Activated effector memory CD4-positive, alpha-beta T cell treated with Interleukin-2 at 50 U/mL for 16 hours (primary cell): ENCODE measurements around the gene C10orf90.

Experiments used
- DNase-seq: peaks from one replicate; pipeline ENCODE4 v3.0.0-alpha.2; 2020

The C10orf90 gene, protein sequence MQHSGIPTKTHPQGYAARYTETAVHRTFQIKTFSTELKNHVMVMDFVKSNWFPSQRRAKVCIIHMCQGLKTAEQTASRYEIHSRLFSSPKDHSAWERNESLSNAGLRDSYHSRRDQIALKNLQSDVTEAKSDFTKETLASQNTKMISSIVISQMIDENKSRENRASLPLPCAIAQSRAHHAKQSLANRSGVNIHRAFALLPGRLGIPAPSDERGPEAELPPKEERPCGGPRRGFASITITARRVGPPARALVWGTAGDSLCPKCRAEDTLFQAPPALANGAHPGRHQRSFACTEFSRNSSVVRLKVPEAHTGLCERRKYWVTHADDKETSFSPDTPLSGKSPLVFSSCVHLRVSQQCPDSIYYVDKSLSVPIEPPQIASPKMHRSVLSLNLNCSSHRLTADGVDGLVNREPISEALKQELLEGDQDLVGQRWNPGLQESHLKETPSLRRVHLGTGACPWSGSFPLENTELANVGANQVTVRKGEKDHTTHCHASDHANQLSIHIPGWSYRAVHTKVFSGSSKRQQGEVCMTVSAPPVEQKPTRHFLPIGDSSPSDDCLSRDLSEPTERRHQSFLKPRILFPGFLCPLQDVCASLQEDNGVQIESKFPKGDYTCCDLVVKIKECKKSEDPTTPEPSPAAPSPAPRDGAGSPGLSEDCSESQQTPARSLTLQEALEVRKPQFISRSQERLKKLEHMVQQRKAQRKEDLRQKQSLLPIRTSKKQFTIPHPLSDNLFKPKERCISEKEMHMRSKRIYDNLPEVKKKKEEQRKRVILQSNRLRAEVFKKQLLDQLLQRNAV

DNA sequence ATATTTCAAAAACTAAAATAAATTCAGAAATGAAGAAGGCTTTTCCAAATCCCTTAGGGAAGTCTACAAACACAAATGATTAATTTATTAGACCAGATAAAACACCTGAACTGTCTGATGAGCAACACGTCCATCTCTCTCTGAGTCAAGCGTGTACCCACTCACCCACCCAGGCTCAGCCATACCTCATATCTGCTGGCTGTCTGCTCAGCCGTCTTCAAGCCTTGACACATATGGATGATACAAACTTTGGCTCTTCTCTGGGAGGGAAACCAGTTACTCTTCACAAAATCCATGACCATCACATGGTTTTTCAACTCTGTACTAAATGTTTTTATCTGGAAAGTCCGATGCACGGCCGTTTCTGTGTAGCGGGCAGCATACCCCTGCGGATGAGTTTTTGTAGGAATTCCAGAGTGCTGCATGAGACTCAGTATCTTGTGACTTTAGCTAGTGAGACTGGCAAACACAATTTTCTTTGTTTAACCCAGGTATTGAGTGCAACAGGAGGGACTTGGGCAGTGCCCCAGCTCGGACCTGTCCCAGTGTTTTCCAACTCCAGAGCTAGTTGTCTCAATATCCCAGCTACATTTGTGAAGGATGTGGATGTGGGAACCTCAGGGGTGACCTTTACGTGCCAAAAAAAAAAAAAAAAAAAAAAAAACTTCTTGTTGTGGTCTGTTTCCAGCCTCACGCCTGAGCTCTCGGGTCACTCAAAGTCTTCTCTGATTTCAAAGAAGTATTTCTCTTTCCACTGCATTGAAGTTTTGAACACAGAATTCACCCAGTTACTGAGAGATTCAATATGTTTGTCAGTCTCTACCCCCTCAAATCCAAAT lies at the start of gene C10orf90:
TSS of gene C10orf90 (minus strand) at position 638 of the 839 bp plus-strand sequence. CDS start at position 425, 213 bp downstream.
- no peak for DNase-seq

DNA sequence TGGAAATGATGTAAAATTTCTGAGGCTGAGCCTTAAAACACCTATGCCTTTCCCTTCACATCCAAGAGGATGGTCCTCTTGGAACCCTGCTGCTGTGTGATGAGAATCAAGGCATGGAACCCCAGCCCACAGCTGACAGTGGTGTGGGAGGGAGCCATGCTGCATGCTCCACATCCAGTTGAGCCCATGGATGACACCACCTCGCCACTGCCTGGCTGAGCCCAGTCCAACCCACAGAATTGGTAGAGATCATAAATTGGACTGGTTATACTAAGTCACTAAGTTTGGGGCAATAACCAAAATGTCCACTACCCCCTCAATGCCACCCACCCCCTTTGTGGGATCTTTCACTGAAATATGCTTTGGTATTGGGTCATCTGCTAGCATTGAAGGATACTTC lies 45.9 kb upstream of the C10orf90 start:
- DNase-seq: no peak

DNA sequence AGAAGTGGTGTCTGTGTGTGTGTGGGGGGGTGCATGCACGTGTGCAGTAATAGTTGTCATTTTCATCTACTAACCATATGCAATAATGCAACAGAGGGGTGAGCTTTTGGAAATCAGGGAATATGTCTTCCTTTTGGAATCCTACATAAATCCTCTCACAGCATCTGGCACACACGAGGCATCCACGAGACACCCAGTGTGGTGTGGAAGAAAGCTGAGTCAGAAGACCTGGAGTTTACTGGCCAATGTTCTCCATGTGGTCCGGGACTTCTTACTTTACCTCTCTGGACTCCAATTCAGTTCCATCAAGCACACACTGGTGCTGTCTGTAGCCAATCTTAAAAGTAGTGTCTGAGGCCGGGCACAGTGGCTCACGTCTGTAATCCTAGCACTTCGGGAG lies 43.1 kb upstream of the C10orf90 start:
- no peak for DNase-seq

DNA sequence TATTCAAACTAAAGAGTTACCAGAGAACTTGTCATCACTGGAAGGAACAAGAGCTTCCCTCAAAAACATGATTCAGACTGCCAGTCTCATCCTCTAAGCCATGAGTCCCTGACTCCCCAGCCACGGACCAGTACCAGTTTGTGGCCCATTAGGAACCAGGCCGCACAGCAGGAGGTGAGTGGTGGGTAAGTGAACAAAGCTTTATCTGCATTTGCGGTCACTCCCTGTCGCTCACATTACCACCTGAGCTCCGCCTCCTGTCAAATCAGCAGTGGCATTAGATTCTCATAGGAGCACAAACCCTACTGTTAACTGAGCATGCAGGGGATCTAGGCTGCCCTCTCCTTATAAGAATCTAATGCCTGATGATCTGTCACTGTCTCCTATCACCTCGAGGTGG lies 42.2 kb upstream of the C10orf90 start:
- no peak for DNase-seq

DNA sequence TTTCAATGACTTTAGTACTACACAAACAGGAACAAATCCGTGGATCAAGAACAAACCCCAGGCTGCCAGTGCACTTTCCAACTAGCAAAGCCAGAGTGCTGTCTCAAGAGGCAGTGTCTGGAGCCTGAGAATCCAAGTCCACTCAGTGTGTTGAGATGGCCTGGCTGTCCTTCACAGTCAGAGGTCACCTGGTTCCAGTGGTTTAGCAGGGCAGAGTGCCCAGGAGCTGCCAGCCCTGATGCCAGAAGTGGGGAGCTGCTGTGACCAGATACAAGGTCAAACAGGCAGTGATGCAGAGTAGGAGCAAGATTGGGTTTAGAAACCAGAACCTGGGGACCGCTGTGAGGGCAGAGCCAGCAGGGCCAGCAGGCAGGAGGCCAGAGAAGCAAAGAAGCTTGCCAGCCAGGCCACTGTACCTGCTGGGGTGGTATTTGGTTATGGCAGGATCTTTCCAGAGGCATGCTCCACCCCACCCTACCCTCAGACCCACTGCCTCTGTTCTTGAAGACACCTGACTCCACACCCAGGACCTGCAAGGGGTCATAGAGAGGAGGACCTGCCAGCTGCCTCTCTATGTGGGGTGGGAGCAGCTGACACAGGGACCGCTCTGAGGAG lies 35.6 kb upstream of the C10orf90 start:
- DNase-seq: no peak

DNA sequence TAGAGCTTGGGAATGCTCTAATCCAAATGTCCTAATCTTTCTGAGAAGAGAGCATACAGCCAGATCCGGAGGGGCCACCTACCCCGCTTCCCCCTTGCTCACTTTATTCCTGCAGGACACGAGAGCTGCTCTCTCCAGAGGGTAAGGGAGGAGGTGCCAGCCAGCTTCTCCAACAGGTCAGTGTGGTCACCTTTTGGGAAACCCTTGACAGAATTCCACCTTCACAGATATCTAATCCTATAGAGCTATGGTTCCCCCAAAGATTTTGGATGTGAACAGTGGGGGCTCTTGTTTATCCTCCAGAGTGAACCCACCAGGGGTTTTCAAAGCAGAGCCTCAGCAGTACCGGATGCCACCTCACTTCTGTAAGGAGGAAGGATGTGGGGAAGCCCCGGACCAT lies 34.6 kb upstream of the C10orf90 start:
- DNase-seq: no peak

DNA sequence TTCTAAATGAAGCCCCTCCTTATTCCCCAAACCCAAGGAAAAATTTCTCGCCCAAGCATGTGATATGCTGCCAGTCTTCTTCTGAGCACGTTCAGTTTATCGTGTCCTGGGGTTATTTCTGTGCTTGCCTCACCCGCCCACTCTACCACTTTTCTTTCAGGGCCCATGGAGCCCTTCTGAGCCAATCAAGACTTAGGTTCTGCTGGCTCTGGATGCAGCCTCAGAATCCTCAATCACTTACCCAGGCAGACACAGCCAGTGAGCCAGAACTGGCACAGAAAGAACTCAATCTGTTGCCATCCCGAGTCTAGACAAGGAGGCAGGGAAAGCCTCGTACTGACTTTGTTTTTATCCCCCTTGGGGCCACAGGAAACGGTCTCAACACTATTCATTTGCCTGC lies 34.2 kb upstream of the C10orf90 start:
- DNase-seq: no peak

DNA sequence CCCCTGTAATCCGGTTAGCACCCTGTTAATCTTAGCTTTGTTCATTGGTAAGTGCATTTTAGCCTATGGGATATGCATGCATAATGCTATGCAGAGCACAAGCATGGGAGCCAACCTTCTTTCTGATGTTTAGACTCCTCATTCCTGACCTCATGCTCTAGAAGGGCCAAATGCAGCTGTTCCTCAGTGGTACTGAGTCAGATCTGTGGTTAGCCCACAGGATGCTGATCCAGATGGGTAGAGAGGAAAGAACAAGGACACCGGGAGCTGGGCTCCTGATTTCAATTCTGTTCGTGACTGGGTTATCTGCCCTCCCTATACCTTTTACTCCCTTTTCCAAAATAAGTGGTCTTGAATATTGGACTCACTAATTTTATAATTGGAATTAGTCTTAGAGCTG lies 31.7 kb upstream of the C10orf90 start:
- DNase-seq: no peak

DNA sequence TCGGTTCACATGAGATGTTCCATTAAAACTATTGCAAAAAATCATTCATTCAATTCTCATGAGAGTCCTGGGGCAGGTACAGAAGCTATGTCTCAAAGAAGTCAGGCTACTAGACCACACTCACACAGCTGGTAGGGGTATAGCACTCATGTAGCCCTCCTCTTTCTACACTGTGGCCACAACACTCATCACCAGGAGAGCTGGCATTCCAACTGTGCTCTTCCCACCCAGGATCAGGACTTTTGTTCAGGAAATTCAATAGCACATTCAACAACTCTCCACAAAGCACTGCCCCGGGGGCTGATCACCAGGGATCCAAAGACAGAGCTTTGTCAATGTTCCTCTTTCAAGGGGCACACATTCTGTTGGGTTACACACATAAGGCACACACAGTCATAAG lies 31.0 kb upstream of the C10orf90 start:
- DNase-seq: no peak

DNA sequence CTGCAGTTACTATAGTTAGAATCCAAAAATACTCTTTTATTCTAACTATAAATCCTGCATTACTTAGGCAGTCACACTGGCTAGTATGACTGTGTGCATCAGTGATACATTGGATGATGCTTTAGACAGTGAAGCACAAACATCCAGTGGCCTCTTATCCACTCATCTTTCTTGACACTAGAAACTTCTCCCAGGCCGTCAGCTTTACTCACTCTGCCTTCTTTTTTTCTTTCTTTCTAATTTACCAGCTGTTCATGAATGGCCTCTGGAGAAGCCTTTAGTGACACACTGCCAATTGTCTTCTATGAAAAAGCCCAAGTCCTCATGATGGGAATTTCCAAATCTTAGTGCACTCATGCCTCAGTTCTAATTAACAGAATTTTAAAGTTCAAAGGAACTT lies 26.2 kb upstream of the C10orf90 start:
- no peak for DNase-seq

DNA sequence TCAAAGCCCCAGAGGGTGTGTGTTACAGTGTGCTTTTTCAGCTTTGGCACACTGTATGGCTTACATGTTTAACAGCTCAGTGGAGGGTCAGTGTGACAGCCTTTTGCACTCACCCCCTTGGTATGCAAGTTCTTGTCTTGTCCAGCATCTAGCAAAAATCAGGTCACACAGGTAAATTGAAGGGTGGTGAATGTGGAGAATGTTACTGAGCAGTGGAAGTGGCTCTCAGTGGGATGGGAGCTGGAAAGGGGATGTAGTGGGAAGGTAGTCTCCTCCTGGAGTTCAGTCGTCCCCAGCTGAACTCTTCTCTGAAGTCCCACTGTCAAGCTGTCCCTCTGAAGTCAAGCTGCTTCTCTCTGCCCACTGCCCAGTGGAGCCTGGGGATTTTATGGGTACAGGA lies 21.0 kb upstream of the C10orf90 start:
- no peak for DNase-seq

DNA sequence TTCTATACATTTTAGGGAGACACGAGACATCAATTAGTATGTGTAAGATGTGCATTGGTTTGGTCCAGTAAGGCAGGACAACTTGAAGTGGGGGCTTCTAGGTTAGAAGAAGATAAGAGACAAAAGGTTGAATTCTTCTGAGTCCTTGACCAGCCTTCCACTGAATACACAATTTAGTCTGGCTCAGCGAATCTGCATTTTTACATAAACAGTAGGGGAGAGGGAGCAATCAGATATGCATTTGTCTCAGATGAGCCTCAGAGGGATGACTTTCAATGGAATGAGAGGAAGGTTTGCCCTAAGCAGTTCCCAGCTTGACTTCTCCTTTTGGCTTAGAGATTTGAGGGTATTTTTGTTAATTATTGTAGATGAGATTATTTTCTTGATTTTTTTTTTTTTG lies 20.0 kb upstream of the C10orf90 start:
- DNase-seq: no peak

DNA sequence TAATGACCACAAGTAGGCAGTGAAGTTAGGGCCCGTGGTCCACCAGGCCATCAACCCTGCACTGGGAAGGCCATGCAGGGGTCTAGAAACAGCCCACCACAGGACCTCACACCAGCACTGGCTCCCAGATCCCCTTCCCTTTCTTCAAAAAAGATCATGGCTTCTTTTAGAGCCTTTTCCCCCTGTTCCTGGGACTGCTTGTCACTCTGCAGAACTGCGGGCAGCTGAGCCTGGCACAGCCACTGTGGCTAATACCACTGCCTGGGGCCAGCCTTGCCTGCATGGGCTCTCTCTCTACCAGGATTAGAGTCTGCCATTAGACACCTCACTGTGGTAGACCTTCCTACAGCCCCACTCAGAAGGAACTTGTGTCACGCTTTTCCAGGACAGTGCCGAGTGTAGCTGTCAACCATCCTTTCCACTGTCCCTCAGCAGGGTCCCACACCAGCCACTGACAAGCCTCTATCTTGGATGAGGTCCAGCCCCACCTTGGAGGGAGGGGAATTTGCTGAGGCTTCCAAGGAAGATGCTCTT lies 19.0 kb upstream of the C10orf90 start:
- no peak for DNase-seq

DNA sequence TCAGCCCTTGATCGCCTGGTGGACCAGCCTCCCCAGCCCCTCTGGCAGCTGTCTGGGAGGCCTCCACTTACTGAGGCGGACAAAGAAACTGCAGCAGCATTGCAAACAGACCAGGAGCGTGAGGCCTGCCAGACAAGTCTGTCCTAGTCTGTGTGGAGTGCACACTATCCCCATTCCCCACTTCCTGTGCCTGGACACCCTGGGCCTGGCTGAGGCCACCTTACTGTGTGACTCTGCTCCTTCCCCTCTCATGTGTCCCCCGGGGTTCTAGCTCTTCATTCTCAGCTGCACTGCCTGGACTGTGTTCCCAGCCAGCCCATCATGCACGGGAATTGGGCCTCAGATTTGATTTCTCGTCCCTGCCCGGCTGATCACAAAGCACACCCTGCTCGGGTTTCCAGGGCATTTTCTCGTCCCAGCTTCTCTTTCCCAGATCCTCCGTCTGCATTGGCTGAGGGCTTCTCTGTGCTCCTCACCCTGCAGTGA lies 16.7 kb upstream of the C10orf90 start:
- DNase-seq: no peak

DNA sequence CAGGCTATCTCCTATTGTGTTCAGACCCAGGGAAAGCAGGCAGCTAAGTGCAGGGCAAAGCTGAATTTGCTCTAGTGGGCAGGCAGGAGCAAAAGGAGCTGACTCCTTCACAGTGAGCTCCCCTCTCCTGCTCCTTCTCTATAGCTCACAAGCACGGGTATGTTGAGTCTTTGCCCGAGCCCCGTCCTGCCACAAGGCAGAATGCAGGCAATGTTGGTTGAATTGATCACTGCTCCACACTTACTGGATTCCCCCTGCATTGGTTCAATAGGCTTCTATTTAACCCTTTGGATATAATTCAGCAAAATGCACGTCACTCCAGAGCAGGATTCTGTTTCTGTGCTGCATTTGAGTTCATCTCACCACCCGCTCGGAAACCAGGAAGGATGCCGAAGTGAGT lies 16.2 kb upstream of the C10orf90 start:
- no peak for DNase-seq

DNA sequence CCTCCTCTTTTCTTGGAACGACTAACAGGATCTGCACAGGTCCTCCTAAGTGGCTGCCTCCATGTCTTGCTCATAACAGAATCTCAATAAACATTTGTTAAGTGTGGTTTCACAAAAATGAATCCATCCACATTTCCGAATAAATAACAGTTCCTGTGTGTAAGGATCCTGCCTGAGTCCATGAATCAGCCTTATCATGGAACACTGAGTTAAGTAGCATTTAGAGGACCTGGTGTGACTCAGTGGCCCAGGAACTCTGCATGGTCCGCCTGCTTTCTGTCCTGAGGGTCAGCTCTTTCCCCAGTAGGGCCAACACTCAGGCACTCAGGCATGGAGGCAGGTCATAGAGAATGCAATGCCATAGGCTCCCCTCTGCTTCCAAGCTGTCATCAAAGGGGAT lies 15.8 kb upstream of the C10orf90 start:
- no peak for DNase-seq

DNA sequence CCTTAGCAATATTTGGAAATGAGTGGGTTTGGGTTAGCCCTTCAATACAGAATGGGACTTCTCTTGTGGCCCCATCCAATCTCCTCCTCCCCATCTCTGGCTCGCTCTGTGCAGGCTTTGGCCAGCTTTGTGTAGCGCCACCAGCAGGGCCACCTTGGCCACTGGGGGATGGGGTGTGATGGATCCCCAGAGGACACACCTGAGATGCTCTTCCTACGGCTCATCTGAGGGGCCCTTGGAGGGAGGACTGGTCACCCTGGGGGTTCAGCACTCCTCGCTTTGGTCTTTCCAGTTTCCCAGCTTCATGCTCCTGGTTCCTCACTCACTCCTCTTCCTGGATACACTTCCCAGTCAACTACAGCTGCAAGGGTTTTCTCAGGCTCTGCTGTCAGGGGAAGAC lies 15.3 kb upstream of the C10orf90 start:
- no peak for DNase-seq

DNA sequence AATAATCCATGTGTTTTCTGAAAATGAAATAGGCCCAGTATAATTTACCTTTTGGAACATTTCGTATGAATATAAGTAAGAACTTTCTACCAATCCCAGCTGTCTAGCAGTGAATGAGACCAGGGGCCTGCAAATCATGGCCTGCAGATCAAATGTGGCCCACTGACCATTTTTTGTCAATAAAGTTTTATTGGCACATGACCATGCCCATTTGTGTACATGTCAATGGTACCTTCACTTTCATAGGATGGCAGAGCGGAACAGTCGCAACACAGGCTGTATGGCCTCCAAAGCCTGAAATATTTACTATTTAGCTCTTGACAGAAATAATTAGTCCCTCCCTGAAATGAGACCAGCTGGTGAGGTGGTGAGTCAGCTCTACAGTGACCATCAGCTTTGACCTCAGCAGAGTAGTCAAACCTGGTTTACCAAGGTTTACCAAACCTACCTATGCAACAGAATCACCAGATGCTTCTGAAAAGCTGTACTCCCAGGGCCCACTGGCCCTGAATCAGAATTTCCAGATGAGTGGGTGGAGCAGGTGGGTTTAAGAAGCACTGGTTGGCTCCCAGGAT lies 13.8 kb upstream of the C10orf90 start:
- DNase-seq: no peak

DNA sequence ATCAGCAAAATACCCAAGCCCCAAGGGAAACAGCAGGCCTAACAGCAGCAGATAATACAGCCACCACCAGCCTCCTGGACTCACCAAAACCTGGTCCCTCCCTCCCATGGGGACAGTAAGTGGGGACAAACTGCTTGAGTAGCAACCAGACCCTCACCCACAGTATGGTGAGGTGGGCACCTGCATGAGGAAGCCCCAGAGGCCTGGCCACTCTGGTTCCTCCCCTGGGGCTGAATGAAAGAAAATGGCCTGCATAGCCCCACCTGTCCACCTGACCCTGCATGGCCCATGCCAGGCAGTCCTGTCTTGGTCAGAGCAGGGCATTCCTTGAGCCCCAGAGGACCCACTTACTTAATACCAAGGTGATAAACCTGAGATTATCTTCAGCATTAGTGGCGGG lies 13.0 kb upstream of the C10orf90 start:
- DNase-seq: no peak

DNA sequence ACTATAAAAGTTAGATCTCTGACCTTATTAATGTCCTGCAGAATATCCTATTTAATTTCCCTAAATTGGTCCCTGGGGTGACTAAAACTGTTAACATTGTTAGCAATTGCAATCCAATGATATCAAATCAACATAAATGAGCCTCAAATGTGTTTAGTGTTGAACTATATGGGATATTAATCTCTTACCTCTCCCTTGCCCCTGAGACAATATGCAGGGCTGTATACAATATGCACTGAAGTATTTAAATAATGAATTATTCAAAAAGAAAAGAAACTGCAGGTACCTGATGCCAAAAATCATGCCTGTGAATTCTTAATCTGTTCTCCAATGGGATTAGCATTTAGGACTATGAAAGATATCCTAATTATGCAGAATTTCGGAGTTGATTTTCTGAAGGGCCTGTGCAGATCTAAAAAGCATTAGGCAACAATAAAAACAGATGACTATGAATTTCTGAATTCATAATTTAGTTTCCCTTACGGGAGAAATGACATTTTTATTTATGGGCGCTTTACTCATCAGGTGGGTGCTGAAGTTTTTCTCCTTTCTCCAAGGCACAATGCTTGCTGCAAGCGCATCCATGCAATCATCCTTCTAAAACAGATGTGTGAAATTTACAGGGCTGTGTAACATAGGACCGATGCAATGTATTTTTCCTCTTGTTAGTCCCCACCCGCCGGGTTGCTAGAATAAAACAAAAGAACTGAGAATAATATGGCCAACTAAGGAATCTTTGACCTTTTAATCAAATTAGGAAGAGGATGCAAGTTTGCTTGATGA lies 5.4 kb upstream of the C10orf90 start:
- DNase-seq: no peak
